HepG2 (cell line): ENCODE data around the gene MTA3. TPM values are rescaled to one million over a fixed set of nuclear protein-coding genes. Genes with fewer than 3 reads are reported as not detected.

Source experiments
- ATF3 ChIP-seq: sonication (generic); formaldehyde crosslinking; IDR thresholded peaks from 2 replicates; pipeline ENCODE4 v1.4.0; 2020; ENCODE audit warnings: missing genetic modification reagents
- CREB1 ChIP-seq, 2 experiments: fragments of 450-650 bp in 1 of 2; IDR thresholded peaks; 2 replicates each; pipeline ENCODE4 v1.6.1; 2016 to 2017; ENCODE audit warnings: control low read depth in 1 of 2, mild to moderate bottlenecking in 1 of 2, missing compliant biosample characterization in 1 of 2, missing genetic modification characterization in 1 of 2
- GTF2F1 ChIP-seq: fragments of 150-350 bp; IDR thresholded peaks from 2 replicates; pipeline ENCODE4 v1.6.1; 2014; ENCODE audit warnings: low read length
- ISL2 ChIP-seq: sonication (generic); formaldehyde crosslinking; IDR thresholded peaks from 2 replicates; pipeline ENCODE4 v1.5.0; 2020; ENCODE audit warnings: missing genetic modification reagents
- KDM5A ChIP-seq: fragments of 200-600 bp; sonication (generic); IDR thresholded peaks from 2 replicates; pipeline ENCODE4 v1.7.0; 2018; ENCODE audit warnings: antibody characterized with exemption, mild to moderate bottlenecking, low read length, borderline replicate concordance
- MLLT10 ChIP-seq: sonication (generic); formaldehyde crosslinking; IDR thresholded peaks from 2 replicates; pipeline ENCODE4 v1.4.0; 2020; ENCODE audit warnings: missing genetic modification reagents
- NCOA2 ChIP-seq: sonication (generic); formaldehyde crosslinking; IDR thresholded peaks from 2 replicates; pipeline ENCODE4 v1.8.0; 2022; ENCODE audit warnings: inconsistent platforms
- NR3C1 ChIP-seq: sonication (generic); formaldehyde crosslinking; IDR thresholded peaks from 2 replicates; pipeline ENCODE4 v1.4.0; 2020; ENCODE audit warnings: missing genetic modification reagents
- TBX3 ChIP-seq: fragments of 450-650 bp; IDR thresholded peaks from 2 replicates; pipeline ENCODE4 v1.6.1; 2017; ENCODE audit warnings: antibody characterized with exemption, mild to moderate bottlenecking, inconsistent platforms, borderline replicate concordance
- ZFAT ChIP-seq: sonication (generic); formaldehyde crosslinking; conservative IDR thresholded peaks from 2 replicates; pipeline ENCODE4 v1.8.1; 2023; ENCODE audit warnings: missing genetic modification reagents, inconsistent platforms
- ZFP36 ChIP-seq: fragments of 150-350 bp; IDR thresholded peaks from 2 replicates; pipeline ENCODE4 v1.6.1; 2018; ENCODE audit warnings: borderline replicate concordance, low read length, low read depth; ENCODE audit not compliant: partially characterized antibody
- ZNF136 ChIP-seq: sonication (generic); formaldehyde crosslinking; IDR thresholded peaks from 2 replicates; pipeline ENCODE4 v1.8.1; 2022; ENCODE audit warnings: low read depth, mild to moderate bottlenecking, moderate library complexity, missing genetic modification reagents
- ZNF263 ChIP-seq: sonication (generic); formaldehyde crosslinking; IDR thresholded peaks from 2 replicates; pipeline ENCODE4 v1.4.0; 2020; ENCODE audit warnings: missing genetic modification reagents
- ZNF501 ChIP-seq: sonication (generic); formaldehyde crosslinking; IDR thresholded peaks from 2 replicates; pipeline ENCODE4 v1.5.1; 2020; ENCODE audit warnings: mild to moderate bottlenecking, moderate library complexity, missing genetic modification reagents
- polyA plus RNA-seq, 8 experiments: library from polyadenylated mRNA; depleted of rRNA in 3 of 8; stranded (reverse) in 7 of 8; unstranded in 1 of 8; fragments of >200 nt; fragmentation: Illumina TruSeq in 4 of 8; extraction: Trizol in 4 of 8; gene quantifications; 2 replicates each; pipeline versions ENCODE4 v1.2.1 to v1.2.3, GENCODE V29; 2011 to 2016; ENCODE audit warnings: low read depth in 4 of 8, missing spikeins in 1 of 8, mixed read lengths in 1 of 8; ENCODE audit not compliant: insufficient read depth in 1 of 8
- total RNA-seq, 5 experiments: library from RNA; depleted of rRNA; stranded (reverse); fragments of >200 nt; fragmentation: Illumina TruSeq; extraction: Trizol; gene quantifications; 2 replicates each; pipeline ENCODE4 v1.2.3, GENCODE V29; 2016; ENCODE audit warnings: low read depth in 1 of 5
- TF ChIP-seq, protein P1 (sequence below), 2 experiments: fragments of 450-650 bp in 1 of 2; sonication (generic) in 1 of 2; formaldehyde crosslinking in 1 of 2; IDR thresholded peaks; 2 replicates each; pipeline versions ENCODE4 v1.6.1 to v1.8.0; 2016 to 2022; ENCODE audit warnings: antibody characterized with exemption in 1 of 2, mild to moderate bottlenecking in 1 of 2, missing genetic modification reagents in 1 of 2
- TF ChIP-seq, protein P2 (sequence below): sonication (generic); formaldehyde crosslinking; conservative IDR thresholded peaks from 2 replicates; pipeline ENCODE4 v1.5.0; 2020; ENCODE audit warnings: missing genetic modification reagents
- TF ChIP-seq, protein P3 (sequence below): IDR thresholded peaks from 2 replicates; pipeline ENCODE4 v1.6.1; 2018; ENCODE audit warnings: missing genetic modification reagents, mild to moderate bottlenecking, missing compliant biosample characterization

The MTA3 gene
- total and polyA plus RNA-seq, 2 of the 13 experiments (the other 11 are each of a cell fraction or from before 2014, with no cell fraction given), result 48.8 to 77.8 TPM

DNA sequence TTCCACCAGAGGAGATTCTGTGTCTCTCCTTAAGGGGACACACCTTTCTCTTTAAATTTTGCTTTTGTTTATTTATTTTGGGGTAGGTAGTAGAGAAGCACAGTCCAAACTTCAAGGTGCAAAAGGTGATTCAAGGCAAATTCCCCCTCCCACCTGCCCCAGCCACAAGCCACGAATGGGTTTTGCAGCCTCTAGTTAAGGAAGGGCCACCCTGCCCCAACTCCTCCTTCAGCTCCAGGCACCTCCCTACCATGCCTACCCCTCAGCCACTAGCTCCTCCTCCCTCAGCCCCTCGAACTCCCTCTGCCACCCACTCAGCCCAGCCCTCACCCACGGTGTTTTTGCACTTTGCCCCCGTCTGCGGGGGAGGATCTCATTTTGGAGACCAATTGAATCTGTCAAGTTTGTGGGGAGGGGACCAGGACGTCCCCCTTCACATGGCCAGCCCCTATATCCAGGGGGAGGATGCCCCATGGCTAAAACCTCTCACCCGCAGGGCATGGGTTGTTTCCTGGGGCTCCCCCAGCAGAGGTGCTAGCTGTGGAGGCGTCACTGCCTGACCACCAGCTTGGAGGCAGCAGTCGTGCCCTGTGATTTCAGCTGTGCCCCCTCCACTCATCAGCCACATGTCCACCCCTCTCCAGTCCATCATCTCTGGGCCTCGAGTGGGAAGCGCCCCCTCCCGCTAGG is 219.5 kb downstream of the MTA3 start (continued):
- TF ChIP-seq, protein P1, sequence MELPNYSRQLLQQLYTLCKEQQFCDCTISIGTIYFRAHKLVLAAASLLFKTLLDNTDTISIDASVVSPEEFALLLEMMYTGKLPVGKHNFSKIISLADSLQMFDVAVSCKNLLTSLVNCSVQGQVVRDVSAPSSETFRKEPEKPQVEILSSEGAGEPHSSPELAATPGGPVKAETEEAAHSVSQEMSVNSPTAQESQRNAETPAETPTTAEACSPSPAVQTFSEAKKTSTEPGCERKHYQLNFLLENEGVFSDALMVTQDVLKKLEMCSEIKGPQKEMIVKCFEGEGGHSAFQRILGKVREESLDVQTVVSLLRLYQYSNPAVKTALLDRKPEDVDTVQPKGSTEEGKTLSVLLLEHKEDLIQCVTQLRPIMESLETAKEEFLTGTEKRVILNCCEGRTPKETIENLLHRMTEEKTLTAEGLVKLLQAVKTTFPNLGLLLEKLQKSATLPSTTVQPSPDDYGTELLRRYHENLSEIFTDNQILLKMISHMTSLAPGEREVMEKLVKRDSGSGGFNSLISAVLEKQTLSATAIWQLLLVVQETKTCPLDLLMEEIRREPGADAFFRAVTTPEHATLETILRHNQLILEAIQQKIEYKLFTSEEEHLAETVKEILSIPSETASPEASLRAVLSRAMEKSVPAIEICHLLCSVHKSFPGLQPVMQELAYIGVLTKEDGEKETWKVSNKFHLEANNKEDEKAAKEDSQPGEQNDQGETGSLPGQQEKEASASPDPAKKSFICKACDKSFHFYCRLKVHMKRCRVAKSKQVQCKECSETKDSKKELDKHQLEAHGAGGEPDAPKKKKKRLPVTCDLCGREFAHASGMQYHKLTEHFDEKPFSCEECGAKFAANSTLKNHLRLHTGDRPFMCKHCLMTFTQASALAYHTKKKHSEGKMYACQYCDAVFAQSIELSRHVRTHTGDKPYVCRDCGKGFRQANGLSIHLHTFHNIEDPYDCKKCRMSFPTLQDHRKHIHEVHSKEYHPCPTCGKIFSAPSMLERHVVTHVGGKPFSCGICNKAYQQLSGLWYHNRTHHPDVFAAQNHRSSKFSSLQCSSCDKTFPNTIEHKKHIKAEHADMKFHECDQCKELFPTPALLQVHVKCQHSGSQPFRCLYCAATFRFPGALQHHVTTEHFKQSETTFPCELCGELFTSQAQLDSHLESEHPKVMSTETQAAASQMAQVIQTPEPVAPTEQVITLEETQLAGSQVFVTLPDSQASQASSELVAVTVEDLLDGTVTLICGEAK (IDR thresholded peaks at IDR 0.05), result no peak
- TF ChIP-seq, protein P1 (CRISPR knock-in tag; IDR thresholded peaks at IDR 0.05), result peak; percentile 26; the same call in 1 of the 2 replicates
- TF ChIP-seq TBX3, result no peak
- TF ChIP-seq MLLT10 (CRISPR knock-in tag), result no peak
- 0 out of 2 replicates have a peak, but pooled peaks have one; percentile 44 for TF ChIP-seq NCOA2 (CRISPR knock-in tag)
- no peak for TF ChIP-seq ZFP36
- no peak for TF ChIP-seq ZNF501 (CRISPR knock-in tag)
- no peak; the same call in 1 of the 2 replicates for TF ChIP-seq ISL2 (CRISPR knock-in tag)
- TF ChIP-seq, protein P2, sequence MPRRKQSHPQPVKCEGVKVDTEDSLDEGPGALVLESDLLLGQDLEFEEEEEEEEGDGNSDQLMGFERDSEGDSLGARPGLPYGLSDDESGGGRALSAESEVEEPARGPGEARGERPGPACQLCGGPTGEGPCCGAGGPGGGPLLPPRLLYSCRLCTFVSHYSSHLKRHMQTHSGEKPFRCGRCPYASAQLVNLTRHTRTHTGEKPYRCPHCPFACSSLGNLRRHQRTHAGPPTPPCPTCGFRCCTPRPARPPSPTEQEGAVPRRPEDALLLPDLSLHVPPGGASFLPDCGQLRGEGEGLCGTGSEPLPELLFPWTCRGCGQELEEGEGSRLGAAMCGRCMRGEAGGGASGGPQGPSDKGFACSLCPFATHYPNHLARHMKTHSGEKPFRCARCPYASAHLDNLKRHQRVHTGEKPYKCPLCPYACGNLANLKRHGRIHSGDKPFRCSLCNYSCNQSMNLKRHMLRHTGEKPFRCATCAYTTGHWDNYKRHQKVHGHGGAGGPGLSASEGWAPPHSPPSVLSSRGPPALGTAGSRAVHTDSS (CRISPR knock-in tag), result no peak
- no peak; the same call in 1 of the 2 replicates for TF ChIP-seq ZNF263 (CRISPR knock-in tag)
- no peak for TF ChIP-seq ZNF136 (CRISPR knock-in tag)
- no peak for TF ChIP-seq GTF2F1
- TF ChIP-seq, protein P3, sequence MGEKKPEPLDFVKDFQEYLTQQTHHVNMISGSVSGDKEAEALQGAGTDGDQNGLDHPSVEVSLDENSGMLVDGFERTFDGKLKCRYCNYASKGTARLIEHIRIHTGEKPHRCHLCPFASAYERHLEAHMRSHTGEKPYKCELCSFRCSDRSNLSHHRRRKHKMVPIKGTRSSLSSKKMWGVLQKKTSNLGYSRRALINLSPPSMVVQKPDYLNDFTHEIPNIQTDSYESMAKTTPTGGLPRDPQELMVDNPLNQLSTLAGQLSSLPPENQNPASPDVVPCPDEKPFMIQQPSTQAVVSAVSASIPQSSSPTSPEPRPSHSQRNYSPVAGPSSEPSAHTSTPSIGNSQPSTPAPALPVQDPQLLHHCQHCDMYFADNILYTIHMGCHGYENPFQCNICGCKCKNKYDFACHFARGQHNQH (CRISPR knock-in tag), result peak; percentile 54; the same call in 1 of the 2 replicates
- no peak for TF ChIP-seq CREB1 (IDR thresholded peaks at IDR 0.05)
- TF ChIP-seq CREB1 (CRISPR knock-in tag; IDR thresholded peaks at IDR 0.05), result no peak
- no peak for TF ChIP-seq ZFAT
- no peak for TF ChIP-seq ATF3 (CRISPR knock-in tag)
- TF ChIP-seq KDM5A, result no peak
- TF ChIP-seq NR3C1 (CRISPR knock-in tag), result no peak
